Duodenal mucosa (tissue), 2 donors: ENCODE results near the gene NIPA2.

Experiments used
- H3K27ac ChIP-seq: one replicate; pipeline ENCODE4 v1.7.0; 2013; ENCODE audit warnings: low read depth, low read length
- H3K27me3 ChIP-seq, 2 donors: one replicate each; pipeline ENCODE4 v1.7.0; 2013; ENCODE audit warnings: low read length in 2 of 2, control low read depth in 1 of 2; ENCODE audit not compliant: insufficient read depth in 2 of 2, control insufficient read depth in 1 of 2
- H3K36me3 ChIP-seq, 2 donors: one replicate each; pipeline ENCODE4 v1.7.0; 2013; ENCODE audit warnings: low read length in 2 of 2, control low read depth in 1 of 2; ENCODE audit not compliant: insufficient read depth in 2 of 2, control insufficient read depth in 1 of 2
- H3K4me1 ChIP-seq, 2 donors: one replicate each; pipeline ENCODE4 v1.7.0; 2013; ENCODE audit warnings: low read length in 2 of 2, control low read depth in 1 of 2; ENCODE audit not compliant: insufficient read depth in 2 of 2, control insufficient read depth in 1 of 2
- H3K4me3 ChIP-seq, 2 donors: one replicate each; pipeline ENCODE4 v1.7.0; 2013; ENCODE audit warnings: low read length in 2 of 2, low read depth in 1 of 2
- H3K9ac ChIP-seq, 2 donors: one replicate each; pipeline ENCODE4 v1.7.0; 2013; ENCODE audit warnings: low read length in 2 of 2, low read depth in 1 of 2
- H3K9me3 ChIP-seq, 2 donors: one replicate each; pipeline ENCODE4 v1.7.0; 2013; ENCODE audit warnings: low read length in 2 of 2, control low read depth in 1 of 2; ENCODE audit not compliant: control insufficient read depth in 1 of 2

NIPA2 gene

DNA sequence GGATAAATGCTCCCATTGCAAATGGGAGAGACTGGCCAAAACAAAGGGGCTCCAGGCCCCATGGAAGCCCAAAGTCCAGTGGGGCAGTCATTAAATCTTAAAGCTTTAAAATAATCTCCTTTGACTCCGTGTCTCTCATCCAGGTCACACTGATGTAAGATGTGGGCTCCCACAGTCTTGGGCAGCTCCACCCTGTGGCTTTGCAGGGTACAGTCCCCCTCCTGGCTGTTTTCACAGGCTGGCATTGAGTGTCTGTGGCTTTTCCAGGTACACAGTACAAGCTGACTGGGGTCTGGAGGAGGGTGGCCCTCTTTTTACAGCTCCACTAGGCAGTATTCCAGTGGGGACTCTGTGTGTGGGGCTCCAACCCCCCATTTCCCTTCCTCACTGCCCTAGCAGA, 45.9 kb downstream of the NIPA2 start:
- Histone ChIP-seq H3K27me3 (no peaks in the 10 kb centered on the region), H3K36me3 (peaks cover 23 to 48% of the 10 kb centered on the region in 2 donors), H3K9me3 (no peaks in the 10 kb centered on the region), H3K4me3 (no peak overlapping the region), H3K27ac (no peak overlapping the region), H3K9ac (no peak overlapping the region), H3K4me1 (peaks cover 0 to 5% of the 10 kb centered on the region in 2 donors)

DNA sequence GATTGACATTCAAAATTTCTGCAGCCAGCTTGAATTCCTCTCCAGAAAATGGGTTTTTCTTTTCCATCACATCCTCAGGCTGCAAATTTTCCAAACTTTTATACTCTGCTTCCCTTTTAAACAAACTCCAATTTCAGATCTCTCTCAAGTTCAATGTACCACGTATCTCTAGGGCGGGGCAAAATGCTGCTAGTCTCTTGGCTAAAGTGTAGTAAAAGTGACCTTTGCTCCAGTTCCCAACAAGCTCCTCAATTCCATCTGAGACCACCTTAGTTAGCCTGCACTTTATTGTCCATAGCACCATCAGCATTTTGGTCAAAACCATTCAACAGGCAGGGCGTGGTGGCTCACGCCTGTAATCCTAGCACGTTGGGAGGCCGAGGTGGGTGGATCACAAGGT, 46.7 kb downstream of the NIPA2 start:
- H3K9ac ChIP-seq = no peak overlapping the region
- peaks cover 23 to 42% of the 10 kb centered on the region in 2 donors for H3K36me3 ChIP-seq
- no peaks in the 10 kb centered on the region for H3K27me3 ChIP-seq
- H3K27ac ChIP-seq = no peak overlapping the region
- H3K4me3 ChIP-seq = no peak overlapping the region
- H3K4me1 ChIP-seq = peaks cover 0 to 5% of the 10 kb centered on the region in 2 donors
- H3K9me3 ChIP-seq = no peaks in the 10 kb centered on the region

DNA sequence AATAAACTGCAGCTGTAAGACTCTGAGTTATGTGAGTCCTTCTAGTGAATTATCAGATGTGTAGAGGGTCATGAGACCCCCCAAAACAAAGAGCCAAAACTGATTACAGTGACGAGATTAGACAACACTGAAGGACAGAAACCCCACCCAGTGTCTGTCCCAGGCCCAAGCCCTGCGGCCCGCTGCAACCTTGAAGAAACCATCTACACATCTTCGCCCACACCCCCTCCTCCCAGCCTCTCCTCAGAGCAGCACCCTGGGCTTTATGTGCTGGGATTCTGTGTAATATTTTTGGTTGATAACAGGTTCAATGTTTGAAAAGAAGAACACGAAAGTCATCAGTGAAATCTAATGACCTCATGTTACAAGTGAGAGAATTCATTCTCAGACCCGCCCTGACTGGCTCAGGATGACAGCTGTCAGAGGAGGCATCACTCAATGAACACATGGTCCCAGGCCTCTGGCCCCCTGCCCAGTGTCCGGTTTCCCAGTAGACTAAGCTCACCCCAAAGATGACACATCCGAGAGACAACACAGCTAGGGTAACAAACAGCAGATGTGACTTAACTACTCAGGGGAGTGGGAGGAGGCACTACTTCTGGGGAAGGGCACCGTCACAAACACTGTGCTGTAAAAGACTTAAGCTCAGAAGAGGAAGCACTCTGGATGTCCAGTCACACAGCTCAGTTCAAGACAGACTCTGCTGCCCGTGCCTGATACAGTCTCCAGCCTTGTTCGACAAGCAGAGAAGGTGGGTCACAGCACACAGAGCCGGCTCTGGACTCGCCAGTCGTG, 48.9 kb downstream of the NIPA2 start:
- H3K4me1 ChIP-seq = peaks cover 0 to 5% of the 10 kb centered on the region in 2 donors
- H3K4me3 ChIP-seq = no peak overlapping the region
- no peak overlapping the region for H3K27ac ChIP-seq
- H3K27me3 ChIP-seq = no peaks in the 10 kb centered on the region
- H3K9me3 ChIP-seq = no peaks in the 10 kb centered on the region
- peaks cover 15 to 31% of the 10 kb centered on the region in 2 donors for H3K36me3 ChIP-seq
- H3K9ac ChIP-seq = no peak overlapping the region

DNA sequence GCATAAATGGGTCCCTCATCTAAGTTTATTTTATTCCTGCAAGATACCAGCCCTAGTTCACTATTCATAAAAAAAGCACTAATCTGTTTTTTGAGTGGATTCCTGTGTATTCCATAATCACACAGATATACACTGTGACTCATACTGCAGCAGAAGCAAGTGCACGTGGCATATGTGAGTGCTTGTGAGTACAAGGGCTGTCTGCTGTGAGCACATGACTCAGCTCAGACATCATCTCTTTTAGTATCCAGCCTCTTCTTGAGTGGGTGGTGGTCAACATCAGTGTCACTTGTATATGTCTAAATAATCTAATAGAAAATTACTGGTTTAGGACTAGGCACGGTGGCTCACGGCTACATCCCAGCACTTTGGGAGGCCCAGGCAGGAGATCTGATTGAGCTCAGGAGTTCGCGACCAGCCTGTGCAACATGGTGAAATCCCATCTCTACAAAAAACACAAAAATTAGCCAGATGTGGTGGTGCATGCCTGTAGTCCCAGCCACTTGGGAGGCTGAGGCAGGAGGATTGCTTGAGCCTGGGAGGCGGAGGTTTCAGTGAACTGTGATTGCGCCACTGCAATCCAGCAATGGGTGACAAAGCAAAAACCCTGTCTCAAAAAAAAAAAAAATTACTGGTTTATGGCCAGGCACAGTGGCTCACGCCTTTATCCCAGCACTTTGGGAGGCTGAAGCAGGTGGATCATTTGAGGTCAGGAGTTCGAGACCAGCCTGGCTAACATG, 49.8 kb downstream of the NIPA2 start:
- no peaks in the 10 kb centered on the region for H3K9me3 ChIP-seq
- peaks cover 0 to 5% of the 10 kb centered on the region in 2 donors for H3K4me1 ChIP-seq
- no peak overlapping the region for H3K4me3 ChIP-seq
- H3K27ac ChIP-seq = no peak overlapping the region
- H3K36me3 ChIP-seq = peaks cover 19 to 29% of the 10 kb centered on the region in 2 donors
- no peak overlapping the region for H3K9ac ChIP-seq
- no peaks in the 10 kb centered on the region for H3K27me3 ChIP-seq

DNA sequence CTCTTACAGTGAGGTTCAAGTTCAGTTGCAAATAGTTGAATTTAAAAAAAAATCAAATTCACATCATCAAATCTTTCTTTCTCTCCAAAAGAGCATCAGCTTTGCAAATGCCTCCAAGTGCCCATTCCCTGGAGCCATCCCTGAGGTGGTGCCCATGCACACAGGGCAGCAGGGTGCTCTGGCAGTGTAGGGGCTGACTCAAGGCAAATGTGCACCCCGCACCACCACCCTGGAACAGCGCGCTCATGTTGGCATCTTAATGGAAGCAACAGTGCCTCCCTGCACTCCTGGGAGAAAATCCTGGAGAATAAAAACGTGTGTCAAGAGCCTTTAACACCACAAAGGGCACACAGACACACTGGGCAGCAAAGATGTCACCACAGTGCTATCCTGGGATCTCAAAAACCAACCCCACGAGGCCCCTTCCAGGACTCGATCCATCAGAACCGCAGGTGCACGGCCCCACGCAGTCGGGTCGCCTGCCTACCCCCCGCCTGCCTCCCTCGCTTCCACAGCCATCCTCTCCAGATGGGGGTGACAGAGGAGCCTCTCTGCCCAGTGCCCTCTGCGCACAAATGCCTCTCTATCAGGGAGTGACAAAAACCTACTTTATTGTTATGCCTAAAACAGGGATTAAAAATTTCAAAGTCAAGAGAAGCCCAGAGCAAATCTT, 50.8 kb downstream of the NIPA2 start:
- Histone ChIP-seq H3K4me1 (peaks cover 0 to 5% of the 10 kb centered on the region in 2 donors), H3K9me3 (no peaks in the 10 kb centered on the region), H3K27ac (no peak overlapping the region), H3K36me3 (peaks cover 24 to 35% of the 10 kb centered on the region in 2 donors), H3K4me3 (no peak overlapping the region), H3K27me3 (no peaks in the 10 kb centered on the region), H3K9ac (no peak overlapping the region)

DNA sequence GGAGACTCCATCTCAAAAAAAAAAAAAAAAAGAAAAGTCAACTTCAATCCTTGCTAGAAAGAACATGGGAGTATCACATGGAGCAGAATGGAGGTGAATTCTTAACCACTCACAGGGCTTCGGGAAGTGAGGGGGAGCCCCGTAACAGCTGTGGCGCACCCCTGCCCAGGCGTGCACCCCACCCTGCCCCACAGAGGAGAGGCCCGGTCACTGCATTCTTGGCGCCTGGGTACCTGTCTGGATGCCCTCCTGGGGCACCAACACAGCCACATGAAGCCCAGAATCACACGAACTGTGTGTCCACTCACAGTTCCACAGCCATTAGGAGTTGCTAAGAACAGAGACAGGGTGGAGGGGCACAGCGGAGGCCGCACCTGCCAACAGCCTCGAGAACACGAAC, 51.8 kb downstream of the NIPA2 start:
- H3K27me3 ChIP-seq = no peaks in the 10 kb centered on the region
- H3K36me3 ChIP-seq = peaks cover 24 to 35% of the 10 kb centered on the region in 2 donors

DNA sequence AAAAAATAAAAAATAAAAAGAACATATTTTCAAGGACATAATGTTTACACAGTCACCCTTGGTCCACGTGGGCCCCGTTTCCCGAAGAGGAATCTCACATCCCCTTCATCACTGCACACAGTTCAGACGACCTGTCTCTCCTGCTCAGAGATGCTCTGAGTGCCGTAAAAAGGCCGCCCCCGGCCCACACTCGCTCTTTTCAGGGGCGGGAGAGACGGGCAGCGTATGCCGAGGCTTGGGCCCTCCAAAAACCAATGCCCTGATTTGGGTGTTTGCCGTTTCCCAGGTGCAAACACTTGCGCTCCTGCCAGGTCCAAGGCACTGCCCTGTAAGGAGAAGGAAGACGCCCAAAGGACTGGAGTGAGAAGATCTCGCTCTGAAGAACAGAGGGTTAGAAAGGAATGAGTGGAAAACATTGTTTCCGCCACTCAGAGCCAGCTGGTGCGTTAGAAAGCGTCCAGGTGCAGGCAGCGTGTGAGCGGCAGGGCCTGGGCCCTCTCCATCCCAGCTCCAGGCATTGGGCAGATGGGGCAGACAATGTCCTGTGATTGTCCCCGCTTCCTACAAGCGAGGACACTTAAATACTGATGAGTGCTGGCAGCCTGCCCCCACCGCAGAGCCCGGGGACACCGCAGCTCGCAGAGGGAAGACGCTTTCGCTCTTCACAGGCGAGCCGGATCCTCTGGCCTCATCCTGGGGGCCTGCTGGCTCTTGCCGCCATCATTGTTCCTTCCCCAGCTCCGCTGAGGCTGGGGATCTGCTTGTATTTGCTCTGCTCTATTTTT, 53.2 kb downstream of the NIPA2 start:
- no peaks in the 10 kb centered on the region for H3K27me3 ChIP-seq
- H3K36me3 ChIP-seq = peaks cover 28 to 46% of the 10 kb centered on the region in 2 donors
- no peaks in the 10 kb centered on the region for H3K4me1 ChIP-seq
- H3K9me3 ChIP-seq = no peaks in the 10 kb centered on the region
- H3K4me3 ChIP-seq = no peak overlapping the region
- no peak overlapping the region for H3K9ac ChIP-seq
- H3K27ac ChIP-seq = no peak overlapping the region

More for the DNA sequence above, 51.8 kb downstream of the NIPA2 start:
- Histone ChIP-seq H3K4me3 (no peak overlapping the region), H3K27ac (no peak overlapping the region), H3K4me1 (no peaks in the 10 kb centered on the region), H3K9me3 (no peaks in the 10 kb centered on the region), H3K9ac (no peak overlapping the region)

DNA sequence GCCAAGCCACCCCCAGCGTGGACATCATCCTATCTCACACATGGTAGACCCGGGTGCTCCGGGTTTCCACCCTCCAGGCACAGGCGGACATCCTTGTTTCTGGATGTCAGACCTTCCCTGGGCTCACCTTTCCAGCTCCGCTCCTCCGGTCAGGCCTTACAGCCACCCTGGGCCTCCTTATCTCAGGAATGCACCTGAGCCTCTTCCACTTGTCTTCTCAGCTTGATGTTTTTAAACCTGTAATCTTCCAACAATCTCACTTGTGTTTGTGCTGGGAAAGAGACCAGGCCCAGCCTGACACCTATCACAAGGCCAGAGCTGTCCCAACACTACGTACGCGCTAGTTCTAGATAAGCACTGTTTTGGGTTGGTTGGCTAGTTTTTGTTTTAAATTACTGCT, 53.9 kb downstream of the NIPA2 start:
- Histone ChIP-seq H3K27me3 (no peaks in the 10 kb centered on the region), H3K36me3 (peaks cover 24 to 47% of the 10 kb centered on the region in 2 donors), H3K27ac (no peak overlapping the region), H3K9ac (no peak overlapping the region), H3K4me3 (no peak overlapping the region), H3K9me3 (no peaks in the 10 kb centered on the region), H3K4me1 (no peaks in the 10 kb centered on the region)

DNA sequence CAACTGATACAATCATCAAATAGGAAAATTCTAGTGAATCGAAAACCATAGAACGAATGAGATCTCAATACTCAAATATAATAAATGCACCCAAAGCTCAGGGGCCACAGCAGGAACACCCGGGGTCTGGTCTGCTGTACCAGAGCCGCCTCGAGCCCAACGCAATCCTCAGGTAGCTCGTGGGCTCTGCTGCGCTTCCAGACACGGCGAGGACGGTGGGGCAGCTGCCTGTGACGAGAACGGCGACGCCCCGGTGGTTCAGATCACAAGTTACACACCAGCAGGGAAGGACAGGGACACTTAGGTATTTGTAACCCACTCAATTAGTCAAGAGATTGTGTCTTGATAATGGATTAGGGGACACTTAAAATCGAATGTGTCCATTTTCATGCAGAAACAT, 54.6 kb downstream of the NIPA2 start:
- no peak overlapping the region for H3K9ac ChIP-seq
- H3K36me3 ChIP-seq = peaks cover 24 to 43% of the 10 kb centered on the region in 2 donors
- no peaks in the 10 kb centered on the region for H3K27me3 ChIP-seq
- H3K4me3 ChIP-seq = no peak overlapping the region
- H3K9me3 ChIP-seq = no peaks in the 10 kb centered on the region
- H3K4me1 ChIP-seq = no peaks in the 10 kb centered on the region
- H3K27ac ChIP-seq = no peak overlapping the region
